HG03280 (cell line): ENCODE measurements around the gene PASD1.
"Not testable (repeated sequence)": the region's sequence is repeated elsewhere in the genome, so short reads cannot be mapped to it uniquely, and the experiment has no call there.

Experiments used
- ATAC-seq: cut with Tn5 transposase; IDR thresholded peaks from one replicate; pipeline ENCODE4 v1.9.1; 2021; ENCODE audit warnings: mild to moderate bottlenecking, moderate library complexity; ENCODE audit not compliant: unreplicated experiment

The PASD1 gene

GRCh38 chrX:151563449-151563848 lies at the start of gene PASD1:
TSS of gene PASD1 (plus strand) at chrX:151563675. CDS start at chrX:151601554, 37,879 bp downstream.
- ATAC-seq, result no peak

GRCh38 chrX:151515237-151515636 lies 48.2 kb upstream of the PASD1 start:
- ATAC-seq, result no peak

- ATAC-seq, result no peak
These were observed 46.8 kb upstream of the PASD1 start for GRCh38 chrX:151516538-151517187.

GRCh38 chrX:151517421-151517820 lies 46.1 kb upstream of the PASD1 start:
- ATAC-seq, result no peak

GRCh38 chrX:151523351-151523750 lies 40.1 kb upstream of the PASD1 start:
- no peak for ATAC-seq

- no peak for ATAC-seq
These were observed 26.9 kb upstream of the PASD1 start for GRCh38 chrX:151536571-151536970.

- no peak for ATAC-seq
These were observed 25.9 kb upstream of the PASD1 start for GRCh38 chrX:151537572-151537971.

- no peak for ATAC-seq
These were observed 25.0 kb upstream of the PASD1 start for GRCh38 chrX:151538190-151539122.

- no peak for ATAC-seq
These were observed 19.8 kb upstream of the PASD1 start for GRCh38 chrX:151543706-151544105.

- not testable (repeated sequence) for ATAC-seq
These were observed 17.2 kb upstream of the PASD1 start for GRCh38 chrX:151546226-151546625.

- ATAC-seq, result not testable (repeated sequence)
These were observed 12.3 kb upstream of the PASD1 start for GRCh38 chrX:151551176-151551575.

GRCh38 chrX:151552743-151553142 lies 10.7 kb upstream of the PASD1 start:
- no peak for ATAC-seq

GRCh38 chrX:151555301-151555700 lies 8.2 kb upstream of the PASD1 start:
- not testable (repeated sequence) for ATAC-seq

GRCh38 chrX:151562485-151562884 lies 990 bp upstream of the PASD1 start:
- ATAC-seq, result not testable (repeated sequence)

- ATAC-seq, result not testable (repeated sequence)
These were observed 472 bp upstream of the PASD1 start for GRCh38 chrX:151563003-151563402.

GRCh38 chrX:151564035-151564434 lies 560 bp downstream of the PASD1 start:
- no peak for ATAC-seq

GRCh38 chrX:151566872-151567271 lies 3.4 kb downstream of the PASD1 start:
- ATAC-seq, result not testable (repeated sequence)

GRCh38 chrX:151570561-151570960 lies 7.1 kb downstream of the PASD1 start:
- no peak for ATAC-seq

- ATAC-seq, result not testable (repeated sequence)
These were observed 29.9 kb downstream of the PASD1 start for GRCh38 chrX:151593384-151593783.

- ATAC-seq, result no peak
These were observed 32.8 kb downstream of the PASD1 start for GRCh38 chrX:151596282-151596681.

GRCh38 chrX:151604931-151605330 lies 41.5 kb downstream of the PASD1 start:
- ATAC-seq, result no peak

- no peak for ATAC-seq
These were observed 45.7 kb downstream of the PASD1 start for GRCh38 chrX:151609222-151609621.
